Right ventricle myocardium superior (tissue), 1 donor: Measurements from ENCODE around the gene ZDHHC11. TPM values are rescaled to one million over a fixed set of nuclear protein-coding genes. Genes with fewer than 3 reads are reported as not detected.
"Not testable (repeated sequence)": the region's sequence is repeated elsewhere in the genome, so short reads cannot be mapped to it uniquely, and the experiment has no call there.

ENCODE experiments used
- ATAC-seq: fragments of 200-7000 bp; cut with Tn5 transposase; one replicate; pipeline ENCODE4 v1.9.1; 2020; ENCODE audit warnings: mild to moderate bottlenecking; ENCODE audit not compliant: poor library complexity
- DNase-seq: peaks from one replicate; pipeline ENCODE4 v3.0.0-alpha.2; 2020
- intact Hi-C: fragments of 100-400 bp; cut with DNase I; formaldehyde crosslinking; loops from one replicate; pipeline ENCODE4 v1.11.2; 2022
- total RNA-seq: library from RNA; stranded (reverse); fragmentation: NEBNext Ultra II Directional; extraction: Animal tissue kit (Norgen Biotek cat#: 25700); gene quantifications from one replicate; pipeline ENCODE4 v1.2.1, GENCODE V29; 2021
- donor health status: DM: no; HTN: yes; CAD: no; lungs with severe emphysema.

The ZDHHC11 gene
- total RNA-seq, 1 donor from 2014 or later: 55.6 TPM

- DNase-seq (peak; percentile 68), ATAC-seq (peak; percentile 77)
- intact Hi-C loops: no loop called here
Measured at GRCh38 chr5:849651-850301, 1.0 kb downstream of the ZDHHC11 start.

- DNase-seq (peak; percentile 50), ATAC-seq (peak; percentile 44)
- intact Hi-C loops: no loop called here
Measured at GRCh38 chr5:848671-849111, 2.1 kb downstream of the ZDHHC11 start.

GRCh38 chr5:847736-848135 is 3.0 kb downstream of the ZDHHC11 start:
- intact Hi-C loops, ATAC-seq, DNase-seq: not testable (repeated sequence)

GRCh38 chr5:847212-847611 is 3.6 kb downstream of the ZDHHC11 start:
- intact Hi-C loops, ATAC-seq: not testable (repeated sequence)
- peak; percentile 26 for DNase-seq

- peak; percentile 28 for DNase-seq
- intact Hi-C loops, ATAC-seq: not testable (repeated sequence)
Measured at GRCh38 chr5:846602-847091, 4.1 kb downstream of the ZDHHC11 start.

GRCh38 chr5:845676-846601 is 4.8 kb downstream of the ZDHHC11 start:
- intact Hi-C loops, ATAC-seq, DNase-seq: not testable (repeated sequence)

GRCh38 chr5:845031-845675 is 5.6 kb downstream of the ZDHHC11 start:
- ATAC-seq, intact Hi-C loops: not testable (repeated sequence)
- peak; percentile 40 for DNase-seq

- not testable (repeated sequence) for ATAC-seq
- DNase-seq: peak; percentile 26
Measured at GRCh38 chr5:844426-844825, 6.4 kb downstream of the ZDHHC11 start.

GRCh38 chr5:843926-844325 is 6.9 kb downstream of the ZDHHC11 start:
- DNase-seq: peak; percentile 30
- intact Hi-C loops, ATAC-seq: not testable (repeated sequence)

More at GRCh38 chr5:844426-844825, 6.4 kb downstream of the ZDHHC11 start:
- intact Hi-C loops: not testable (repeated sequence)

- intact Hi-C loops, ATAC-seq: not testable (repeated sequence)
- peak; percentile 43 for DNase-seq
Measured at GRCh38 chr5:843371-843770, 7.4 kb downstream of the ZDHHC11 start.

GRCh38 chr5:842402-843221 is 8.2 kb downstream of the ZDHHC11 start:
- intact Hi-C loops, ATAC-seq: not testable (repeated sequence)
- peak; percentile 39 for DNase-seq

GRCh38 chr5:841531-842401 is 9.0 kb downstream of the ZDHHC11 start:
- DNase-seq: peak; percentile 22
- intact Hi-C loops, ATAC-seq: not testable (repeated sequence)

GRCh38 chr5:840974-841435 is 9.8 kb downstream of the ZDHHC11 start:
- ATAC-seq, DNase-seq, intact Hi-C loops: not testable (repeated sequence)

- peak; percentile 41 for DNase-seq
- ATAC-seq, intact Hi-C loops: not testable (repeated sequence)
Measured at GRCh38 chr5:840118-840973, 10.4 kb downstream of the ZDHHC11 start.

GRCh38 chr5:838431-838851 is 12.3 kb downstream of the ZDHHC11 start:
- intact Hi-C loops: not testable (repeated sequence)
- peak; percentile 73 for ATAC-seq
- DNase-seq: peak; percentile 72

GRCh38 chr5:837621-838121 is 13.1 kb downstream of the ZDHHC11 start:
- not testable (repeated sequence) for ATAC-seq, DNase-seq

More at GRCh38 chr5:837621-838121, 13.1 kb downstream of the ZDHHC11 start:
- intact Hi-C loops: not testable (repeated sequence)
